HG03469 (cell line): ENCODE results near the gene ABHD8.

Experiments
- ATAC-seq: cut with Tn5 transposase; IDR thresholded peaks from one replicate; pipeline ENCODE4 v1.9.1; 2021; ENCODE audit warnings: mild to moderate bottlenecking, moderate library complexity, moderate number of reproducible peaks; ENCODE audit not compliant: unreplicated experiment

Gene ABHD8

DNA sequence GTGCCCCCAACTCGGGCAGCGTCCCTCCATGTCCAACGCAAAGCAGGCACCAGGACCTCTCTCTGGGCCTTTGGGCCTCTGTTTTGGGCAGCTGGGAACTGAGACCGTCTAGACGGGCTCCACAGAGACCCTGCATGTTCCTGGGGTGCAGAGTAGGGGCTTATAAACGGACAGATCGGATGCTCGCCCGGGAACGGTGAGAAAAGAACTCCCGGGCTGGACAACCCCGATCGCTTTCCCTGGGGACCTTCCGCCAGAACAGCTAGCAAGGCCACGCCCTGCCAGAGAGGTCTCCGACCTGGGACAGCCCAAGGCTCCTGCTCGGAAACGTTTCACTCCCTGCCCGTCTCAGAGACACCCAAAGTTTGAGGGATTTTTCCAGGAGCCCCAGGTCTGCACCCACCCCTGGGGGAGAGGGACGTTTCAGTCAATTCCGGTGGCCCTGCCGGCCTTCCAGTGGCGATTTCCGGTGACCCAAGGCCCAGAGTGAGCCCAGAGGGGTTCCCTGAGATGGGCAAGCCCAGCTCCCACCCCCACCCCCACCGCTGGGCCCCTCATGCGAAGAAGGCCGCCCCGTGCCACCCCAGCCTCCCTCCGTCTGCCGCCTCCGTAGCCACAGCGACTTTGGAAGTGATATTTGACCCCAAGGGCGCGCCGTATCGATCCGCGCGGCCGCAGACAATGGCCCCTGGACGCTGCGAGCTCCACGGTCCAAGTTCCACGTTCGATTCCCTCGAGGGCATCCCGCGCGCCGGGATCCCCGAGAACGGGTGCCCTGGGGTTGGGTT lies 59.2 kb downstream of the ABHD8 start:
- ATAC-seq: no peak

GRCh38 chr19:17243211-17243829 lies 59.9 kb downstream of the ABHD8 start:
- ATAC-seq: no peak

DNA sequence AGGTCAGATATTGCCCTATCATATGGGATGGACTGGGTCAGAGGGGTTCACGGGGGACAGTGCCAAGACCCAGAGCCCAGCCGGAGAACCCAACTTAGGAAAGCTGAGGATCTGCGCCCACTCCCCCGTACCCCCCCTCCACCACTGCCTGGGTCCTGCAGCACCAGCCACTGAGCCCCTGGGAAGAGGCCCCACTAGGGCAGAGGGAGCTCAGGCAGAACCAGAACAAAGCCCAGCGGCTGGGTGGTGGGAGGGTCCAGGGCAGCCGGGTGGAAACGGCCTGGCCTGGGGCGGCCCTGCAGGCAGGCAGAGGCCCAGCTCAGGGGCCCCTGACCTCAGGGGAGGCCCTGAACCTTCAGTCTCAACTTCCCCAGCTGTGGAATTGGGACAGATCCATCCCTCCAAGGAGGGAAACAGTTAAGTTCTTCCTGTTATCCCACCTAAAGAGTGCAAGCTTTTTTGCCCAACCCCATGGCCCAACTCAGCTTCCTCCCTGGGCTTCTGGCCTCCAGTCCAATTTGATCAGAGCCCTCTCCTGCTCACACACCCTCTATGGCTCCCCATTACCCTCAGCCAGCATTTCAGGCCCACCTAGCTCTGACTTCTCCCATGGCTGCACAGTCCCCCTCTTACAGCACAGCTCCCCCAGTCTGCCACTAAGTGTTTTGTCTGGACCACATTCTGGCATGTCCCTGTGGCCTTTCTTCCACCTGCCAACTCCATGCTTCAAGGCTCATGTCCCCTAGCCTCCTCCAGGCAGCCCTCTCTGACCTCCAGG lies 60.6 kb downstream of the ABHD8 start:
- ATAC-seq: no peak
